ENCODE measurements around the gene FARSA. TPM values are rescaled to one million over a fixed set of nuclear protein-coding genes. Genes with fewer than 3 reads are reported as not detected.
"Not testable (repeated sequence)": the region's sequence is repeated elsewhere in the genome, so short reads cannot be mapped to it uniquely, and the experiment has no call there.

FARSA gene
- total and polyA plus RNA-seq, 8 donors = 35.3 to 59.4 (median 41.8) TPM

- H3K4me1 ChIP-seq = peaks cover 0 to 15% of the 10 kb centered on the region in 2 donors
- peaks cover 0 to 41% of the 10 kb centered on the region in 2 donors for H3K36me3 ChIP-seq
- H3K9me3 ChIP-seq = no peaks in the 10 kb centered on the region
- no peaks in the 10 kb centered on the region for H3K27me3 ChIP-seq
- H3K4me3 ChIP-seq = no peak overlapping the region
- no peak overlapping the region for H3K27ac ChIP-seq
- no peak for TF ChIP-seq CTCF (IDR thresholded peaks at IDR 0.05)
- no peak for DNase-seq
- no peak for ATAC-seq
- intact Hi-C loops (cut with DNase I) = no loop called here
These were observed 12.5 kb downstream of the FARSA start for GRCh38 chr19:12921047-12921446.

GRCh38 chr19:12918253-12918652 lies 15.3 kb downstream of the FARSA start:
- no peak for TF ChIP-seq CTCF (IDR thresholded peaks at IDR 0.05)
- Histone ChIP-seq H3K9me3 (no peaks in the 10 kb centered on the region), H3K27ac (no peak overlapping the region), H3K4me3 (no peak overlapping the region), H3K27me3 (no peaks in the 10 kb centered on the region), H3K4me1 (peaks cover 6 to 30% of the 10 kb centered on the region in 2 donors), H3K36me3 (peaks cover 0 to 13% of the 10 kb centered on the region in 2 donors)
- intact Hi-C loops (cut with DNase I) = no loop called here
- DNase-seq = no peak
- ATAC-seq = no peak

- not testable (repeated sequence) for ATAC-seq
- peaks cover 13 to 42% of the 10 kb centered on the region in 2 donors for H3K4me1 ChIP-seq
These were observed 17.7 kb downstream of the FARSA start for GRCh38 chr19:12915860-12916259.

GRCh38 chr19:12913851-12914690 lies 19.4 kb downstream of the FARSA start:
- peak in 1 of 4 donors; percentile 54 for DNase-seq
- ATAC-seq = no peak

More at GRCh38 chr19:12915860-12916259, 17.7 kb downstream of the FARSA start:
- H3K36me3 ChIP-seq; H3K27ac ChIP-seq; DNase-seq; intact Hi-C loops (cut with DNase I); H3K9me3 ChIP-seq; H3K4me3 ChIP-seq; H3K27me3 ChIP-seq: not testable (repeated sequence)

GRCh38 chr19:12913011-12913561 lies 20.4 kb downstream of the FARSA start:
- intact Hi-C loops (cut with DNase I) = no loop called here
- no peak for TF ChIP-seq CTCF (IDR thresholded peaks at IDR 0.05)
- H3K4me3 ChIP-seq = peak overlapping the region in 1 of 2 donors; percentile 1

More at GRCh38 chr19:12913851-12914690, 19.4 kb downstream of the FARSA start:
- no peaks in the 10 kb centered on the region for H3K36me3 ChIP-seq
- no peaks in the 10 kb centered on the region for H3K27me3 ChIP-seq
- peak overlapping the region; percentile 4 to 64 for H3K27ac ChIP-seq
- no peaks in the 10 kb centered on the region for H3K9me3 ChIP-seq
- intact Hi-C loops (cut with DNase I) = no loop called here
- H3K4me3 ChIP-seq = no peak overlapping the region
- peaks cover 13 to 35% of the 10 kb centered on the region in 2 donors for H3K4me1 ChIP-seq
- TF ChIP-seq CTCF (IDR thresholded peaks at IDR 0.05) = no peak

More at GRCh38 chr19:12913011-12913561, 20.4 kb downstream of the FARSA start:
- ATAC-seq (peak; percentile 79), DNase-seq (peak in 3 of 4 donors; percentile 75 to 90 (median 79))
- no peaks in the 10 kb centered on the region for H3K9me3 ChIP-seq
- peaks cover 13 to 27% of the 10 kb centered on the region in 2 donors for H3K4me1 ChIP-seq
- H3K36me3 ChIP-seq = no peaks in the 10 kb centered on the region
- H3K27ac ChIP-seq = peak overlapping the region; percentile 4 to 64
- H3K27me3 ChIP-seq = no peaks in the 10 kb centered on the region

Data from left lung (tissue), 10 donors.